GM23338 (cell line): ENCODE measurements around the gene IL1RAPL2.

ENCODE experiments used
- CREB1 ChIP-seq: fragments of 250-450 bp; sonication (Bioruptor Pico); IDR thresholded peaks from 2 replicates; pipeline ENCODE4 v1.5.0; 2020; ENCODE audit warnings: low read depth, mild to moderate bottlenecking, moderate library complexity
- EZH2 ChIP-seq: fragments of 200-600 bp; sonication (generic); IDR thresholded peaks from one replicate; pipeline ENCODE4 v1.8.0; 2017; ENCODE audit warnings: antibody characterized with exemption, mild to moderate bottlenecking, low read depth; ENCODE audit not compliant: unreplicated experiment
- EZH2phosphoT487 ChIP-seq: fragments of 200-600 bp; sonication (generic); IDR thresholded peaks from one replicate; pipeline ENCODE4 v1.8.1; 2018; ENCODE audit warnings: antibody characterized with exemption; ENCODE audit not compliant: unreplicated experiment
- NANOG ChIP-seq: IDR thresholded peaks from 2 replicates; pipeline ENCODE4 v1.6.1; 2016; ENCODE audit warnings: antibody characterized with exemption, borderline replicate concordance
- POLR2AphosphoS5 ChIP-seq: IDR thresholded peaks from 2 replicates; pipeline ENCODE4 v1.6.1; 2016; ENCODE audit warnings: antibody characterized with exemption, low read depth
- STAT1 ChIP-seq: IDR thresholded peaks from one replicate; pipeline ENCODE4 v1.6.1; 2016; ENCODE audit warnings: antibody characterized with exemption; ENCODE audit not compliant: unreplicated experiment
- ZNF114 ChIP-seq: fragments of 250-450 bp; sonication (Bioruptor Pico); IDR thresholded peaks from 2 replicates; pipeline ENCODE4 v1.5.0; 2020; ENCODE audit warnings: mild to moderate bottlenecking, moderate library complexity
- TF ChIP-seq, protein P1 (sequence below), 2 experiments: fragments of 200-600 bp in 1 of 2; sonication (generic) in 1 of 2; conservative IDR thresholded peaks; 2 replicates each; pipeline versions ENCODE4 v1.5.1 to v1.6.1; 2016 to 2017; ENCODE audit warnings: antibody characterized with exemption in 2 of 2, low read depth in 2 of 2, mild to moderate bottlenecking in 2 of 2, moderate library complexity in 1 of 2
- TF ChIP-seq, protein P2 (sequence below): IDR thresholded peaks from one replicate; pipeline ENCODE4 v1.6.1; 2018; ENCODE audit warnings: antibody characterized with exemption; ENCODE audit not compliant: unreplicated experiment
- TF ChIP-seq, protein P3 (sequence below): IDR thresholded peaks from 2 replicates; pipeline ENCODE4 v1.6.1; 2016; ENCODE audit warnings: antibody characterized with exemption

DNA sequence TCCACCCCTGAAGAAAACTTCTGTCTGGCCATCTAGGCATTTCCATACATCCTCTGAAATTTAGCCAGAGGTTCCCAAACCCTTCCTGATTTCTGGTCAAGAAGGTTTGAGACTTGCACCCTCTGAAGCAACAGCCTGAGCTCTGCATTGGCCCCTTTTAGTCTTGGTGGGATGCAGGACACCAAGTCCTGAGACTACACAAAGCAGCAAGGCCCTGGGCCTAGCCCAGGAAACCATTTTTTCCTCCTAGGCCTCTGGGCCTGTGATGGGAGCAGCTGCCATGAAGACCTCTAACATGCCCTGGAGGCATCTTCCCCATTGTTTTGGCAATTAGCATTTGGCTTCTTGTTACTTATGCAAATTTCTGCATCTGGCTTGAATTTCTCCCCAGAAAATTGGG, 196.6 kb downstream of the IL1RAPL2 start:
- TF ChIP-seq, protein P1, sequence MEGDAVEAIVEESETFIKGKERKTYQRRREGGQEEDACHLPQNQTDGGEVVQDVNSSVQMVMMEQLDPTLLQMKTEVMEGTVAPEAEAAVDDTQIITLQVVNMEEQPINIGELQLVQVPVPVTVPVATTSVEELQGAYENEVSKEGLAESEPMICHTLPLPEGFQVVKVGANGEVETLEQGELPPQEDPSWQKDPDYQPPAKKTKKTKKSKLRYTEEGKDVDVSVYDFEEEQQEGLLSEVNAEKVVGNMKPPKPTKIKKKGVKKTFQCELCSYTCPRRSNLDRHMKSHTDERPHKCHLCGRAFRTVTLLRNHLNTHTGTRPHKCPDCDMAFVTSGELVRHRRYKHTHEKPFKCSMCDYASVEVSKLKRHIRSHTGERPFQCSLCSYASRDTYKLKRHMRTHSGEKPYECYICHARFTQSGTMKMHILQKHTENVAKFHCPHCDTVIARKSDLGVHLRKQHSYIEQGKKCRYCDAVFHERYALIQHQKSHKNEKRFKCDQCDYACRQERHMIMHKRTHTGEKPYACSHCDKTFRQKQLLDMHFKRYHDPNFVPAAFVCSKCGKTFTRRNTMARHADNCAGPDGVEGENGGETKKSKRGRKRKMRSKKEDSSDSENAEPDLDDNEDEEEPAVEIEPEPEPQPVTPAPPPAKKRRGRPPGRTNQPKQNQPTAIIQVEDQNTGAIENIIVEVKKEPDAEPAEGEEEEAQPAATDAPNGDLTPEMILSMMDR (conservative IDR thresholded peaks at IDR 0.05; ENCODE audit: low read depth in 2 of 2): no peak
- TF ChIP-seq POLR2AphosphoS5 (no peak), EZH2 (no peak), CREB1 (CRISPR knock-in tag) (no peak), EZH2phosphoT487 (no peak), STAT1 (no peak), NANOG (no peak), ZNF114 (CRISPR knock-in tag) (no peak)
- TF ChIP-seq, protein P2, sequence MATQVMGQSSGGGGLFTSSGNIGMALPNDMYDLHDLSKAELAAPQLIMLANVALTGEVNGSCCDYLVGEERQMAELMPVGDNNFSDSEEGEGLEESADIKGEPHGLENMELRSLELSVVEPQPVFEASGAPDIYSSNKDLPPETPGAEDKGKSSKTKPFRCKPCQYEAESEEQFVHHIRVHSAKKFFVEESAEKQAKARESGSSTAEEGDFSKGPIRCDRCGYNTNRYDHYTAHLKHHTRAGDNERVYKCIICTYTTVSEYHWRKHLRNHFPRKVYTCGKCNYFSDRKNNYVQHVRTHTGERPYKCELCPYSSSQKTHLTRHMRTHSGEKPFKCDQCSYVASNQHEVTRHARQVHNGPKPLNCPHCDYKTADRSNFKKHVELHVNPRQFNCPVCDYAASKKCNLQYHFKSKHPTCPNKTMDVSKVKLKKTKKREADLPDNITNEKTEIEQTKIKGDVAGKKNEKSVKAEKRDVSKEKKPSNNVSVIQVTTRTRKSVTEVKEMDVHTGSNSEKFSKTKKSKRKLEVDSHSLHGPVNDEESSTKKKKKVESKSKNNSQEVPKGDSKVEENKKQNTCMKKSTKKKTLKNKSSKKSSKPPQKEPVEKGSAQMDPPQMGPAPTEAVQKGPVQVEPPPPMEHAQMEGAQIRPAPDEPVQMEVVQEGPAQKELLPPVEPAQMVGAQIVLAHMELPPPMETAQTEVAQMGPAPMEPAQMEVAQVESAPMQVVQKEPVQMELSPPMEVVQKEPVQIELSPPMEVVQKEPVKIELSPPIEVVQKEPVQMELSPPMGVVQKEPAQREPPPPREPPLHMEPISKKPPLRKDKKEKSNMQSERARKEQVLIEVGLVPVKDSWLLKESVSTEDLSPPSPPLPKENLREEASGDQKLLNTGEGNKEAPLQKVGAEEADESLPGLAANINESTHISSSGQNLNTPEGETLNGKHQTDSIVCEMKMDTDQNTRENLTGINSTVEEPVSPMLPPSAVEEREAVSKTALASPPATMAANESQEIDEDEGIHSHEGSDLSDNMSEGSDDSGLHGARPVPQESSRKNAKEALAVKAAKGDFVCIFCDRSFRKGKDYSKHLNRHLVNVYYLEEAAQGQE: no peak
- TF ChIP-seq, protein P3, sequence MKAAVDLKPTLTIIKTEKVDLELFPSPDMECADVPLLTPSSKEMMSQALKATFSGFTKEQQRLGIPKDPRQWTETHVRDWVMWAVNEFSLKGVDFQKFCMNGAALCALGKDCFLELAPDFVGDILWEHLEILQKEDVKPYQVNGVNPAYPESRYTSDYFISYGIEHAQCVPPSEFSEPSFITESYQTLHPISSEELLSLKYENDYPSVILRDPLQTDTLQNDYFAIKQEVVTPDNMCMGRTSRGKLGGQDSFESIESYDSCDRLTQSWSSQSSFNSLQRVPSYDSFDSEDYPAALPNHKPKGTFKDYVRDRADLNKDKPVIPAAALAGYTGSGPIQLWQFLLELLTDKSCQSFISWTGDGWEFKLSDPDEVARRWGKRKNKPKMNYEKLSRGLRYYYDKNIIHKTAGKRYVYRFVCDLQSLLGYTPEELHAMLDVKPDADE: no peak
